Measurements from ENCODE around the gene KAT5. TPM values are rescaled to one million over a fixed set of nuclear protein-coding genes. Genes with fewer than 3 reads are reported as not detected.

Gene KAT5
- total RNA-seq, 1 experiment from 2014 or later: 42.0 TPM

Small RNAs within 50 kb of the gene (small RNA-seq; reads per million reads assigned to genes)
- gene RN7SL309P: 0 reads per million in 2 experiments

Other genes with a start within 250 kb of the KAT5 start
- 1,469 and 1,846 TPM in 2 replicates for gene MALAT1, start 213.2 kb upstream of the KAT5 start, total RNA-seq (2014; rRNA removed; shearing (Covaris generic))
- gene SCYL1, start 187.2 kb upstream of the KAT5 start, total RNA-seq (2014; rRNA removed; shearing (Covaris generic)): 57.8 and 64.9 TPM in 2 replicates
- 1.8 and 2.0 TPM in 2 replicates for gene LTBP3, start 153.9 kb upstream of the KAT5 start, total RNA-seq (2014; rRNA removed; shearing (Covaris generic))
- gene ZNRD2, start 141.8 kb upstream of the KAT5 start, total RNA-seq (2014; rRNA removed; shearing (Covaris generic)): 26.5 and 32.4 TPM in 2 replicates
- 12.2 and 13.2 TPM in 2 replicates for gene FAM89B, start 139.7 kb upstream of the KAT5 start, total RNA-seq (2014; rRNA removed; shearing (Covaris generic))
- 14.3 and 15.6 TPM in 2 replicates for gene EHBP1L1, start 136.2 kb upstream of the KAT5 start, total RNA-seq (2014; rRNA removed; shearing (Covaris generic))
- not detected in 2 replicates for gene KCNK7, start 116.5 kb upstream of the KAT5 start, total RNA-seq (2014; rRNA removed; shearing (Covaris generic))
- gene MAP3K11, start 98.0 kb upstream of the KAT5 start, total RNA-seq (2014; rRNA removed; shearing (Covaris generic)): 19.3 and 23.4 TPM in 2 replicates
- 10.4 and 11.3 TPM in 2 replicates for gene PCNX3, start 96.5 kb upstream of the KAT5 start, total RNA-seq (2014; rRNA removed; shearing (Covaris generic))
- gene SIPA1, start 74.2 kb upstream of the KAT5 start, total RNA-seq (2014; rRNA removed; shearing (Covaris generic)): 13.7 and 15.8 TPM in 2 replicates
- gene RELA, start 49.3 kb upstream of the KAT5 start, total RNA-seq (2014; rRNA removed; shearing (Covaris generic)): 16.6 and 26.1 TPM in 2 replicates
- gene RNASEH2C, start 8.5 kb downstream of the KAT5 start, total RNA-seq (2014; rRNA removed; shearing (Covaris generic)): 35.1 and 37.4 TPM in 2 replicates
- gene AP5B1, start 68.7 kb downstream of the KAT5 start, total RNA-seq (2014; rRNA removed; shearing (Covaris generic)): 19.7 and 20.0 TPM in 2 replicates
- not detected in 2 replicates for gene OVOL1, start 74.8 kb downstream of the KAT5 start, total RNA-seq (2014; rRNA removed; shearing (Covaris generic))
- 0.08 and 0.18 TPM in 2 replicates for gene SNX32, start 121.7 kb downstream of the KAT5 start, total RNA-seq (2014; rRNA removed; shearing (Covaris generic))
- 941 and 972 TPM in 2 replicates for gene CFL1, start 145.9 kb downstream of the KAT5 start, total RNA-seq (2014; rRNA removed; shearing (Covaris generic))
- 18.6 and 19.3 TPM in 2 replicates for gene MUS81, start 148.2 kb downstream of the KAT5 start, total RNA-seq (2014; rRNA removed; shearing (Covaris generic))
- 0.45 and 0.55 TPM in 2 replicates for gene EFEMP2, start 160.5 kb downstream of the KAT5 start, total RNA-seq (2014; rRNA removed; shearing (Covaris generic))
- 0.29 and 0.48 TPM in 2 replicates for gene CTSW, start 167.6 kb downstream of the KAT5 start, total RNA-seq (2014; rRNA removed; shearing (Covaris generic))
- 60.8 and 62.9 TPM in 2 replicates for gene FIBP, start 176.2 kb downstream of the KAT5 start, total RNA-seq (2014; rRNA removed; shearing (Covaris generic))
- gene CCDC85B, start 178.4 kb downstream of the KAT5 start, total RNA-seq (2014; rRNA removed; shearing (Covaris generic)): 22.2 and 23.7 TPM in 2 replicates
- gene FOSL1, start 188.1 kb downstream of the KAT5 start, total RNA-seq (2014; rRNA removed; shearing (Covaris generic)): 8.9 and 10.2 TPM in 2 replicates
- gene C11orf68, start 206.8 kb downstream of the KAT5 start, total RNA-seq (2014; rRNA removed; shearing (Covaris generic)): 7.8 and 9.8 TPM in 2 replicates
- gene DRAP1, start 207.2 kb downstream of the KAT5 start, total RNA-seq (2014; rRNA removed; shearing (Covaris generic)): 66.5 and 72.9 TPM in 2 replicates
- gene TSGA10IP, start 233.2 kb downstream of the KAT5 start, total RNA-seq (2014; rRNA removed; shearing (Covaris generic)): not detected in 2 replicates
- 40.1 and 46.5 TPM in 2 replicates for gene SART1, start 249.5 kb downstream of the KAT5 start, total RNA-seq (2014; rRNA removed; shearing (Covaris generic))